Activated naive CD4-positive, alpha-beta T cell (primary cell): ENCODE measurements around the gene MMP23B.
"Not testable (repeated sequence)": the region's sequence is repeated elsewhere in the genome, so short reads cannot be mapped to it uniquely, and the experiment has no call there.

Experiments
- DNase-seq, 4 experiments: peaks; one replicate each; lab custom pipeline; 2025; lab: John Stamatoyannopoulos, UW

Gene MMP23B

GRCh38 chr1:1666526-1666925, 34.6 kb downstream of the MMP23B start:
- DNase-seq, result no peak

- no peak for DNase-seq
Observed at GRCh38 chr1:1669468-1670440, 37.8 kb downstream of the MMP23B start.

- DNase-seq, result no peak
Observed at GRCh38 chr1:1670866-1671265, 38.9 kb downstream of the MMP23B start.

- no peak for DNase-seq
Observed at GRCh38 chr1:1671365-1672119, 39.6 kb downstream of the MMP23B start.

- DNase-seq, result no peak
Observed at GRCh38 chr1:1672181-1672965, 40.4 kb downstream of the MMP23B start.

- not testable (repeated sequence) for DNase-seq
Observed at GRCh38 chr1:1674806-1675205, 42.8 kb downstream of the MMP23B start.

GRCh38 chr1:1675218-1675617, 43.2 kb downstream of the MMP23B start:
- not testable (repeated sequence) for DNase-seq

- DNase-seq, result not testable (repeated sequence)
Observed at GRCh38 chr1:1676087-1676486, 44.1 kb downstream of the MMP23B start.

GRCh38 chr1:1677718-1678580, 46.0 kb downstream of the MMP23B start:
- DNase-seq, result peak in 2 of 4 experiments; percentile 32 to 37

GRCh38 chr1:1678581-1679380, 46.8 kb downstream of the MMP23B start:
- no peak for DNase-seq

- DNase-seq, result no peak
Observed at GRCh38 chr1:1680031-1680911, 48.3 kb downstream of the MMP23B start.

- no peak for DNase-seq
Observed at GRCh38 chr1:1680912-1681273, 48.9 kb downstream of the MMP23B start.

GRCh38 chr1:1683104-1683905, 51.3 kb downstream of the MMP23B start:
- DNase-seq, result no peak
